ENCODE measurements around the gene TXNRD1. TPM values are rescaled to one million over a fixed set of nuclear protein-coding genes. Genes with fewer than 3 reads are reported as not detected.
"Not testable (repeated sequence)": the region's sequence is repeated elsewhere in the genome, so short reads cannot be mapped to it uniquely, and the experiment has no call there.

The TXNRD1 gene
- total RNA-seq, 4 donors from 2014 or later: 94.1 to 240 (median 128) TPM

- H3K4me3 ChIP-seq: no peak overlapping the region
- H3K4me1 ChIP-seq: no peaks in the 10 kb centered on the region
- no peak for TF ChIP-seq POLR2A (IDR thresholded peaks at IDR 0.05)
- no peak for TF ChIP-seq CTCF (IDR thresholded peaks at IDR 0.05)
- H3K36me3 ChIP-seq: peaks cover 0 to 79% (median 0%) of the 10 kb centered on the region in 3 donors
- no peaks in the 10 kb centered on the region for H3K9me3 ChIP-seq
- H3K27me3 ChIP-seq: no peaks in the 10 kb centered on the region
- no peak overlapping the region for H3K27ac ChIP-seq
- no peak for DNase-seq
These were observed 104.5 kb downstream of the TXNRD1 start for GRCh38 chr12:104319918-104320626.

GRCh38 chr12:104320627-104321024, 105.0 kb downstream of the TXNRD1 start:
- no peaks in the 10 kb centered on the region for H3K9me3 ChIP-seq
- no peak overlapping the region for H3K27ac ChIP-seq
- peaks cover 0 to 79% (median 0%) of the 10 kb centered on the region in 3 donors for H3K36me3 ChIP-seq

GRCh38 chr12:104321949-104322348, 106.4 kb downstream of the TXNRD1 start:
- H3K4me3 ChIP-seq: no peak overlapping the region
- no peak for DNase-seq
- peaks cover 0 to 79% (median 0%) of the 10 kb centered on the region in 3 donors for H3K36me3 ChIP-seq
- H3K27ac ChIP-seq: no peak overlapping the region
- TF ChIP-seq CTCF (IDR thresholded peaks at IDR 0.05): no peak
- no peak for TF ChIP-seq POLR2A (IDR thresholded peaks at IDR 0.05)
- no peaks in the 10 kb centered on the region for H3K9me3 ChIP-seq
- H3K4me1 ChIP-seq: no peaks in the 10 kb centered on the region
- no peaks in the 10 kb centered on the region for H3K27me3 ChIP-seq

More at GRCh38 chr12:104320627-104321024, 105.0 kb downstream of the TXNRD1 start:
- no peak for DNase-seq
- Histone ChIP-seq H3K27me3 (no peaks in the 10 kb centered on the region), H3K4me1 (no peaks in the 10 kb centered on the region), H3K4me3 (no peak overlapping the region)
- TF ChIP-seq CTCF (IDR thresholded peaks at IDR 0.05): no peak
- TF ChIP-seq POLR2A (IDR thresholded peaks at IDR 0.05): no peak

GRCh38 chr12:104322533-104322932, 107.0 kb downstream of the TXNRD1 start:
- not testable (repeated sequence) for H3K9me3 ChIP-seq, DNase-seq, H3K27ac ChIP-seq, H3K4me1 ChIP-seq, H3K27me3 ChIP-seq, H3K4me3 ChIP-seq
- H3K36me3 ChIP-seq: peaks cover 0 to 79% (median 0%) of the 10 kb centered on the region in 3 donors

- no peak for TF ChIP-seq CTCF (IDR thresholded peaks at IDR 0.05)
- no peak for TF ChIP-seq POLR2A (IDR thresholded peaks at IDR 0.05)
- Histone ChIP-seq H3K4me3 (no peak overlapping the region), H3K27ac (no peak overlapping the region), H3K4me1 (no peaks in the 10 kb centered on the region), H3K36me3 (peaks cover 0 to 77% (median 0%) of the 10 kb centered on the region in 3 donors), H3K27me3 (no peaks in the 10 kb centered on the region), H3K9me3 (no peaks in the 10 kb centered on the region)
- DNase-seq: no peak
These were observed 108.3 kb downstream of the TXNRD1 start for GRCh38 chr12:104323899-104324298.

- H3K9me3 ChIP-seq, DNase-seq, H3K27me3 ChIP-seq, H3K27ac ChIP-seq, H3K4me3 ChIP-seq, H3K4me1 ChIP-seq: not testable (repeated sequence)
- peaks cover 0 to 73% (median 0%) of the 10 kb centered on the region in 3 donors for H3K36me3 ChIP-seq
These were observed 112.7 kb downstream of the TXNRD1 start for GRCh38 chr12:104328278-104328677.

Measured in Peyer's patch (tissue), 4 donors.